ENCODE results near the gene SEMG2. TPM values are rescaled to one million over a fixed set of nuclear protein-coding genes. Genes with fewer than 3 reads are reported as not detected.

Gene SEMG2
- total RNA-seq, 4 donors from 2014 or later: 0.25 TPM; not detected in 3

DNA sequence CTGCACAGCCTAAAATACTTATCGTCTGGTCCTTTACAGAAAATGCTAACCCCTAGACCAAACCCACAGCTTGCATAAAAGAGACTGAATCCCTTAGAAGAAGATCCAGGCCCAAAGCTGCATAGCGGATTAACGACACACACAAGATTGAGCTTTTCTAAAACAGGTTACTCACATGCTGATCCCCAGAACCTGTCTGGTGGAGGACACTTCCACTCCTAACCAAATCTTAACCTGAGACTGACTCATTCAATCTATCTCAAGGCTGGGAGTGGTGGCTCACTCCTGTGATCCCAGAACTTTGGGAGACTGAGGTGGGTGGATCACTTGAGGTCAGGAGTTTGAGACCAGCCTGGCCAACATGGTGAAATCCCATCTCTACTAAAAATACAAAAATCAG, 36.0 kb downstream of the SEMG2 start:
- H3K36me3 ChIP-seq: no peaks in the 10 kb centered on the region
- H3K4me3 ChIP-seq: no peak overlapping the region
- no peaks in the 10 kb centered on the region for H3K9me3 ChIP-seq
- no peak overlapping the region for H3K27ac ChIP-seq
- no peak for DNase-seq (ENCODE audit: low spot score in 2 of 2)
- peaks cover 37% of the 10 kb centered on the region for H3K4me1 ChIP-seq
- H3K27me3 ChIP-seq: peaks cover 12% of the 10 kb centered on the region
- WGBS: 84% methylated on average over 3 of the region's 3 CpGs
- TF ChIP-seq EP300 (IDR thresholded peaks at IDR 0.05) (no peak), POLR2AphosphoS5 (IDR thresholded peaks at IDR 0.05) (no peak), POLR2A (IDR thresholded peaks at IDR 0.05) (no peak)
- TF ChIP-seq, protein P1, sequence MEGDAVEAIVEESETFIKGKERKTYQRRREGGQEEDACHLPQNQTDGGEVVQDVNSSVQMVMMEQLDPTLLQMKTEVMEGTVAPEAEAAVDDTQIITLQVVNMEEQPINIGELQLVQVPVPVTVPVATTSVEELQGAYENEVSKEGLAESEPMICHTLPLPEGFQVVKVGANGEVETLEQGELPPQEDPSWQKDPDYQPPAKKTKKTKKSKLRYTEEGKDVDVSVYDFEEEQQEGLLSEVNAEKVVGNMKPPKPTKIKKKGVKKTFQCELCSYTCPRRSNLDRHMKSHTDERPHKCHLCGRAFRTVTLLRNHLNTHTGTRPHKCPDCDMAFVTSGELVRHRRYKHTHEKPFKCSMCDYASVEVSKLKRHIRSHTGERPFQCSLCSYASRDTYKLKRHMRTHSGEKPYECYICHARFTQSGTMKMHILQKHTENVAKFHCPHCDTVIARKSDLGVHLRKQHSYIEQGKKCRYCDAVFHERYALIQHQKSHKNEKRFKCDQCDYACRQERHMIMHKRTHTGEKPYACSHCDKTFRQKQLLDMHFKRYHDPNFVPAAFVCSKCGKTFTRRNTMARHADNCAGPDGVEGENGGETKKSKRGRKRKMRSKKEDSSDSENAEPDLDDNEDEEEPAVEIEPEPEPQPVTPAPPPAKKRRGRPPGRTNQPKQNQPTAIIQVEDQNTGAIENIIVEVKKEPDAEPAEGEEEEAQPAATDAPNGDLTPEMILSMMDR (IDR thresholded peaks at IDR 0.05): no peak

GRCh38 chr20:45257711-45258110, 36.5 kb downstream of the SEMG2 start:
- DNase-seq (ENCODE audit: low spot score in 2 of 2): no peak
- 56% methylated on average over 7 of the region's 7 CpGs for WGBS
- TF ChIP-seq, protein P1 (IDR thresholded peaks at IDR 0.05): no peak
- TF ChIP-seq POLR2AphosphoS5 (IDR thresholded peaks at IDR 0.05) (no peak), POLR2A (IDR thresholded peaks at IDR 0.05) (no peak), EP300 (IDR thresholded peaks at IDR 0.05) (no peak)
- Histone ChIP-seq H3K27me3 (peaks cover 12% of the 10 kb centered on the region), H3K4me3 (no peak overlapping the region), H3K27ac (no peak overlapping the region), H3K9me3 (no peaks in the 10 kb centered on the region), H3K36me3 (no peaks in the 10 kb centered on the region), H3K4me1 (peaks cover 36% of the 10 kb centered on the region)

DNA sequence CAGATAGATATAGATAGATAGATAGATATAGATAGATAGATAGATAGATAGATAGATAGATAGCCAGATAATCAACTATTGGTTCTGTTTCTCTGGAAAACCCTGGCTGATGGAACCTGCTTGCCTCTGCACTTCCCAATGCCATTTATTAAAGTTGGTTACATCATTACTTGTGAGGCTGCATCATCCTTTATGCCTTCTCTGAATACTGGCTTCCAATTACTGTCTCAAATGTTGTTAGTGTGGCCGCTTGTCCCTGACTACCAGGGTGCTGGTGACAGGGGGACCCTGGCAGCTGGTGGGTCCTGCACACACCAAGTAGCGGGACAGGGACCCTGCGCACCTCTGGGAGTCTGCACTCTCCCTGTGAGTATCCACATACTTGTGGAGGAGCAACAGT, 37.1 kb downstream of the SEMG2 start:
- Histone ChIP-seq H3K27ac (no peak overlapping the region), H3K4me1 (peaks cover 30% of the 10 kb centered on the region), H3K36me3 (no peaks in the 10 kb centered on the region), H3K27me3 (peaks cover 12% of the 10 kb centered on the region), H3K9me3 (no peaks in the 10 kb centered on the region), H3K4me3 (no peak overlapping the region)
- WGBS: 94% methylated on average over 3 of the region's 3 CpGs
- no peak for DNase-seq (ENCODE audit: low spot score in 2 of 2)
- TF ChIP-seq, protein P1 (IDR thresholded peaks at IDR 0.05): no peak
- TF ChIP-seq POLR2AphosphoS5 (IDR thresholded peaks at IDR 0.05) (no peak), POLR2A (IDR thresholded peaks at IDR 0.05) (no peak), EP300 (IDR thresholded peaks at IDR 0.05) (no peak)

DNA sequence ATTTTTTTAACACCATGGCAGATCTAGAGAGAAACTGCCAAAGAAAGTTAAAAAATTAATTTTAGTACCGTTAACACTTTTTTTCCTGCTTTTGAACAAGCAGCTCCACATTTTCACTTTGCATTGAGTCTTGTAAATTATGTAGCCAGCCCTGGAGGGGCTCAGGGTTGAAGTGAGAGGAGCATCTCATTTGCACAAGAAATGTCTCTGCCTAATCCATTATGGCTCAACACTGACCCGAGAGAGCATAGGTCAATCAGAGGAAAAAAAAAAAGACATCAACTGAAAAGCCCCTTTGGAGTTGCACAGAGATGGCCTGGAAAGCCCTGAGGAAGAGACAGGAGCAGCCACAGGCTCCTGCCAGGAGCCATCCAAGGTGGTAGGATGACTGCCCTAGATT, 37.5 kb downstream of the SEMG2 start:
- Histone ChIP-seq H3K4me1 (peaks cover 26% of the 10 kb centered on the region), H3K4me3 (no peak overlapping the region), H3K9me3 (no peaks in the 10 kb centered on the region), H3K36me3 (no peaks in the 10 kb centered on the region), H3K27ac (no peak overlapping the region), H3K27me3 (peaks cover 12% of the 10 kb centered on the region)
- WGBS: 64% methylated on average over 2 of the region's 2 CpGs
- TF ChIP-seq EP300 (IDR thresholded peaks at IDR 0.05) (no peak), POLR2AphosphoS5 (IDR thresholded peaks at IDR 0.05) (no peak), POLR2A (IDR thresholded peaks at IDR 0.05) (no peak)
- TF ChIP-seq, protein P1 (IDR thresholded peaks at IDR 0.05): no peak
- DNase-seq (ENCODE audit: low spot score in 2 of 2): no peak

DNA sequence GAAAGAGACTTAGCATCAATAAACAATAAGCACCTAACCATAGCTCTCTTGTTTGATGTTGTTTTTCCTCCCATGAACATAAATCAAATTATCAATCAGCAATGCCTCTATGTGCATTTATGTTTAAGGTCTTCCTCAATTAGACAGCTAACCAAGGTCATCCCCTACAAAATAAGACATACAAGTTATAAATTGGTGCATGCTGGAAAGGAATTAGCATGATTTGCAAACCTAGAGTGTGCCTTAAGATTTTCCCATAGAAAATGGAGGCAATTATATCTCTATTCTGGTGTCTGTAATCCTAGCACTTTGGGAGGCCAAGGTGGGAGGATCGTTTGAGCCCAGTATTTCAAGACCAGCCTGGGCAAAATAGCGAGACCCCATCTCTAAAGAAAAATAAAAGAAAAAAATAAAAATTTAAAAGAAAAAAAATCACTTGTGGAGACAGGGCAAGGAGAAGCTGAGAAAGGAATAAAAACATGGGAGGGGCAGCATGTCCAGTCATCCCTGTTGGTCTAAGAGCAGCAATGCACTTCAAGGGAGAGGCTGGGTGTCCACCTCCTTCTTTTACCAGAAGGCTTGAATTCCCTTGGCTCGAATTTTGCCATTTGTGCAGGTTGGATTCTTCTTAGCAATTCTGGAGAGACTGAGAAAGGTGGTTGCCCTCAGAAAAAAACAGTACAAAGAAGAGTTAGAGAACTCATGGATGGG, 42.5 kb downstream of the SEMG2 start:
- no peak for DNase-seq (ENCODE audit: low spot score in 2 of 2)
- no peaks in the 10 kb centered on the region for H3K4me1 ChIP-seq
- no peaks in the 10 kb centered on the region for H3K9me3 ChIP-seq
- TF ChIP-seq POLR2A (IDR thresholded peaks at IDR 0.05): no peak
- TF ChIP-seq EP300 (IDR thresholded peaks at IDR 0.05): no peak
- H3K4me3 ChIP-seq: no peak overlapping the region
- no peaks in the 10 kb centered on the region for H3K36me3 ChIP-seq
- H3K27ac ChIP-seq: no peak overlapping the region
- 90% methylated on average over 3 of the region's 3 CpGs for WGBS
- peaks cover 12% of the 10 kb centered on the region for H3K27me3 ChIP-seq
